Naive thymus-derived CD8-positive, alpha-beta T cell (primary cell): Measurements from ENCODE around the gene BPTF. TPM values are rescaled to one million over a fixed set of nuclear protein-coding genes. Genes with fewer than 3 reads are reported as not detected.
"Not testable (repeated sequence)": the region's sequence is repeated elsewhere in the genome, so short reads cannot be mapped to it uniquely, and the experiment has no call there.

Source experiments
- ATAC-seq, 2 donors: fragments of 150-1000 bp; cut with Tn5 transposase in 1 of 2; sonication (Bioruptor Pico), chemical (Tn5 transposase) in 1 of 2; 1 replicate in 1 of 2; 2 replicates in 1 of 2; pipeline ENCODE4 v1.10.0; 2021; ENCODE audit warnings: mild to moderate bottlenecking in 2 of 2, moderate library complexity in 2 of 2
- POLR2A ChIA-PET: fragments of 350-600 bp; sonication (Branson Sonifier 250); formaldehyde crosslinking; loops from one replicate; lab custom pipeline; 2021; ENCODE audit warnings: antibody characterized with exemption; lab: Charles Lee
- DNase-seq, 10 donors: peaks; one replicate each; pipeline versions ENCODE4 v3.0.0 to v3.0.0-alpha.2; 2020 to 2022
- H3K27ac Mint-ChIP-seq, 10 donors: one replicate each; pipeline ENCODE4 v1.8.0; 2020 to 2022; ENCODE audit warnings: mild to moderate bottlenecking in 10 of 10, mixed read lengths in 10 of 10, moderate library complexity in 4 of 10, inconsistent platforms in 1 of 10
- H3K27me3 Mint-ChIP-seq, 5 donors: one replicate each; pipeline ENCODE4 v1.8.0; 2021 to 2022; ENCODE audit warnings: mixed read lengths in 5 of 5
- H3K36me3 Mint-ChIP-seq, 3 donors: one replicate each; pipeline ENCODE4 v1.8.0; 2020 to 2022; ENCODE audit warnings: mixed read lengths in 3 of 3, mild to moderate bottlenecking in 2 of 3, inconsistent platforms in 1 of 3
- H3K4me1 Mint-ChIP-seq, 4 donors: one replicate each; pipeline ENCODE4 v1.8.0; 2021 to 2022; ENCODE audit warnings: mixed read lengths in 4 of 4
- H3K4me3 Mint-ChIP-seq, 10 donors: one replicate each; pipeline ENCODE4 v1.8.0; 2020 to 2022; ENCODE audit warnings: mild to moderate bottlenecking in 10 of 10, mixed read lengths in 10 of 10, moderate library complexity in 6 of 10, inconsistent platforms in 1 of 10
- H3K9me3 Mint-ChIP-seq, 9 donors: one replicate each; pipeline ENCODE4 v1.8.0; 2020 to 2022; ENCODE audit warnings: mixed read lengths in 9 of 9, mild to moderate bottlenecking in 3 of 9, inconsistent platforms in 1 of 9, moderate library complexity in 1 of 9
- polyA plus RNA-seq, 3 donors: library from polyadenylated mRNA; unstranded; fragments of 300-500 nt; fragmentation: Illumina TruSeq; gene quantifications; one replicate each; pipeline ENCODE4 v1.2.3, GENCODE V29; 2021
- total RNA-seq, 8 experiments: library from RNA in 2 of 8; stranded (reverse) in 2 of 8; gene quantifications; one replicate each; pipeline ENCODE4 v1.2.3 and lab custom pipeline; 2021 to 2026

Gene BPTF
- total and polyA plus RNA-seq, 5 experiments from 2014 or later, result 9.9 to 194 (median 18.8) TPM

- peaks cover 0 to 16% (median 10%) of the 10 kb centered on the region in 5 donors for H3K27me3 Mint-ChIP-seq
- ATAC-seq (peak in 1 of 2 donors; percentile 44), DNase-seq (peak in 1 of 10 donors; percentile 25)
- peak overlapping the region in 1 of 10 donors; percentile 42 for H3K4me3 Mint-ChIP-seq
- peaks cover 0 to 31% (median 0%) of the 10 kb centered on the region in 4 donors for H3K4me1 Mint-ChIP-seq
- POLR2A ChIA-PET, result interaction anchor here (0.6 to 1.1 kb wide), 3 partner anchors 10 to 58 kb away, joined by 3 to 5 read pairs (median 3); no protein-coding TSS in a partner anchor
- no peaks in the 10 kb centered on the region for H3K9me3 Mint-ChIP-seq
- peak overlapping the region in 1 of 10 donors; percentile 54 for H3K27ac Mint-ChIP-seq
- no peaks in the 10 kb centered on the region for H3K36me3 Mint-ChIP-seq
These were observed 6.9 kb upstream of the BPTF start for GRCh38 chr17:67818110-67819002.

DNA sequence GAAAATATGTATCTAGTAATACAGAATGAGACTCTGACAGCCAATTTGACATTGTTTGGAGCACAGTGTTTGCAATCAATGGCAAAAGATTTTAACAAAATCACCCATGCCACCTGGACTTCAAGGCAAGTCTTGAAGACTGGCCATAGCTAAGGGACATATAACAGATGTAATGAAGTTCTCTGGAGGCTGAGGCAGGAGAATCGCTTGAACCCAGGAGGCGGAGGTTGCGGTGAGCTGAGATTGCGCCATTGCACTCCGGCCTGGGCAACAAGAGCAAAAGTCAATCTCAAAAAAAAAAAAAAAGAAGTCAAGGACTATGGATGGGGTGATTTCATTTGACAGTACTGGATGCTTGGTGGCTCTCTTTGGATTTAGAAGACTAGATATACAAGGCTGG, 5.6 kb upstream of the BPTF start:
- Mint-ChIP-seq H3K4me1 (peaks cover 0 to 30% (median 2%) of the 10 kb centered on the region in 4 donors), H3K36me3 (no peaks in the 10 kb centered on the region), H3K27ac (no peak overlapping the region), H3K4me3 (no peak overlapping the region), H3K27me3 (peaks cover 0 to 11% (median 7%) of the 10 kb centered on the region in 5 donors), H3K9me3 (no peaks in the 10 kb centered on the region)
- POLR2A ChIA-PET, result no interaction called here
- DNase-seq (no peak), ATAC-seq (no peak)

DNA sequence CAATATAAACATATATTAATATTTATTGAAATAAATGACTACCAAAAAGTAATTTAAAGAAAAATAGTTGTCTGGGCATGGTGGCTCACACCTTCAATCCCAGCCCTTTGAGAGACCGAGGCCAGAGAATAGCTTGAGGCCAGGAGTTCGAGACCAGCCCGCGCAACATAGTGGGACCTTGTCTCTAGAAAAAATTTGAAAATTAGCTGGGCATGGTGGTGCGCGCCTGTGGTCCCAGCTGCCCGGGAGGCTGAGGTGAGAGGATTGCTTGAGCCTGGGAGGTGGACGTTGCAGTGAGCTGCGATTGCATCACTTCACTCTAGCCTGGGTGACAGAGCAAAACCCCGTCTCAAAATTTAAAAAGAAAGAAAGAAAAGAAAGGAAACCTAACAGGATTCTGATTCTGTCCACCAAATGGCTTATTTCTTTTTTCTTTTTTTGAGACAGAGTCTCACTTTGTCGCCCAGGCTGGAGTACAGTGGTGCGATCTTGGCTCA, 3.4 kb upstream of the BPTF start:
- Mint-ChIP-seq H3K27me3 (no peaks in the 10 kb centered on the region), H3K9me3 (no peaks in the 10 kb centered on the region), H3K4me3 (no peak overlapping the region), H3K4me1 (peaks cover under 1 to 27% (median 5%) of the 10 kb centered on the region in 4 donors), H3K36me3 (peaks cover 0 to 1% (median 0%) of the 10 kb centered on the region in 3 donors), H3K27ac (no peak overlapping the region)
- DNase-seq (no peak), ATAC-seq (no peak)
- POLR2A ChIA-PET, result interaction anchor here (0.7 to 0.9 kb wide), 2 partner anchors 11 to 12 kb away, joined by 3 to 6 read pairs; no protein-coding TSS in a partner anchor

- not testable (repeated sequence) for H3K36me3 Mint-ChIP-seq, H3K9me3 Mint-ChIP-seq, H3K27me3 Mint-ChIP-seq
- POLR2A ChIA-PET, result interaction anchor here (0.7 to 3.3 kb wide), 2 partner anchors 108 to 210 kb away, joined by 3 to 23 read pairs; partner anchors contain the start of genes KPNA2 and NOL11
- Mint-ChIP-seq H3K4me1 (peaks cover 16 to 56% (median 39%) of the 10 kb centered on the region in 4 donors), H3K27ac (peak overlapping the region; percentile 95 to 100 (median 99)), H3K4me3 (peak overlapping the region; percentile 93 to 99 (median 98))
- ATAC-seq (peak; percentile 71 to 81), DNase-seq (peak; percentile 49 to 91 (median 78))
These were observed 611 bp downstream of the BPTF start for GRCh38 chr17:67825627-67826601.

- H3K9me3 Mint-ChIP-seq, result no peaks in the 10 kb centered on the region
- H3K27ac Mint-ChIP-seq, result peak overlapping the region in 5 of 10 donors; percentile 55 to 81 (median 70)
- POLR2A ChIA-PET, result interaction anchor here (0.8 to 1.2 kb wide), 2 partner anchors 9 to 11 kb away, joined by 3 to 4 read pairs; no protein-coding TSS in a partner anchor
- peak overlapping the region; percentile 53 to 99 (median 95) for H3K4me3 Mint-ChIP-seq
- H3K4me1 Mint-ChIP-seq, result peaks cover 23 to 76% (median 65%) of the 10 kb centered on the region in 4 donors
- no peak for ATAC-seq
- no peaks in the 10 kb centered on the region for H3K27me3 Mint-ChIP-seq
- peak in 6 of 10 donors; percentile 8 to 27 (median 17) for DNase-seq
- H3K36me3 Mint-ChIP-seq, result peaks cover 0 to 15% (median 4%) of the 10 kb centered on the region in 3 donors
These were observed 4.0 kb downstream of the BPTF start for GRCh38 chr17:67829331-67829730.

GRCh38 chr17:67830440-67830839, 5.1 kb downstream of the BPTF start:
- H3K27ac Mint-ChIP-seq, result peak overlapping the region in 7 of 10 donors; percentile 3 to 84 (median 42)
- H3K4me1 Mint-ChIP-seq, result peaks cover 26 to 83% (median 73%) of the 10 kb centered on the region in 4 donors
- peak overlapping the region in 9 of 10 donors; percentile 20 to 71 (median 39) for H3K4me3 Mint-ChIP-seq
- ATAC-seq, result no peak
- peaks cover 0 to 15% (median 4%) of the 10 kb centered on the region in 3 donors for H3K36me3 Mint-ChIP-seq
- H3K9me3 Mint-ChIP-seq, result no peaks in the 10 kb centered on the region
- no peaks in the 10 kb centered on the region for H3K27me3 Mint-ChIP-seq
- POLR2A ChIA-PET, result interaction anchor here (0.6 kb wide), 1 partner anchor 465 kb away, joined by 4 read pairs; no protein-coding TSS in a partner anchor
- no peak for DNase-seq

DNA sequence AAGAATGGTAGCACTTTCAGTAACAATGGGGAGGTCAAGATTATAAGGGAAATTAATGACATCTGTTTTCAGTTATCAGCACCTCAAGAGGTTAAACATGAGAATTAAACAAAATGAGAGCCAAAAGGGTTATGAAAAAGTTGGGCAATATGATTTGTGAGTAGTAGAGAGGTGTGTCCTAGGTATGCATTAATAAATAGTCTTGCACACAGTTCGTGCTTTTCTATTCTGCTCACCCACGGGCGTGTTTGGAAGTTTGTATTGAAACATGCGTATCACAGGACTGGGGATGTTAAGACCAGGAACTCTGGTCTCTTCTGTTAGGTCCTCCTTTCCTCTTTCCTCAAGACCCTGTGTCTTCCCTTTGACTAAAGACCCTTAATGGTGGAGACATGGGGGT, 6.0 kb downstream of the BPTF start:
- Mint-ChIP-seq H3K27ac (peak overlapping the region in 4 of 10 donors; percentile 3 to 81 (median 36)), H3K4me3 (peak overlapping the region in 4 of 10 donors; percentile 15 to 50 (median 37)), H3K9me3 (no peaks in the 10 kb centered on the region), H3K4me1 (peaks cover 27 to 91% (median 81%) of the 10 kb centered on the region in 4 donors), H3K36me3 (peaks cover 0 to 15% (median 4%) of the 10 kb centered on the region in 3 donors), H3K27me3 (no peaks in the 10 kb centered on the region)
- no peak for ATAC-seq
- no peak for DNase-seq
- POLR2A ChIA-PET, result no interaction called here

- POLR2A ChIA-PET, result interaction anchor here (0.9 kb wide), 1 partner anchor 11 kb away, joined by 6 read pairs; no protein-coding TSS in a partner anchor
- H3K4me3 Mint-ChIP-seq, result peak overlapping the region in 4 of 10 donors; percentile 8 to 18 (median 9)
- no peak for ATAC-seq
- peak overlapping the region in 2 of 10 donors; percentile 9 to 62 for H3K27ac Mint-ChIP-seq
- no peaks in the 10 kb centered on the region for H3K27me3 Mint-ChIP-seq
- peaks cover 0 to 15% (median 0%) of the 10 kb centered on the region in 3 donors for H3K36me3 Mint-ChIP-seq
- peaks cover 35 to 92% (median 85%) of the 10 kb centered on the region in 4 donors for H3K4me1 Mint-ChIP-seq
- DNase-seq, result no peak
- H3K9me3 Mint-ChIP-seq, result no peaks in the 10 kb centered on the region
These were observed 7.8 kb downstream of the BPTF start for GRCh38 chr17:67833134-67833533.

GRCh38 chr17:67833946-67834631, 8.8 kb downstream of the BPTF start:
- POLR2A ChIA-PET, result no interaction called here
- H3K27ac Mint-ChIP-seq, result peak overlapping the region in 7 of 10 donors; percentile 9 to 77 (median 39)
- DNase-seq, result no peak
- peaks cover 34 to 92% (median 81%) of the 10 kb centered on the region in 4 donors for H3K4me1 Mint-ChIP-seq
- ATAC-seq, result no peak
- H3K36me3 Mint-ChIP-seq, result peaks cover 0 to 15% (median 0%) of the 10 kb centered on the region in 3 donors
- H3K4me3 Mint-ChIP-seq, result peak overlapping the region in 6 of 10 donors; percentile 1 to 45 (median 18)
- no peaks in the 10 kb centered on the region for H3K9me3 Mint-ChIP-seq
- no peaks in the 10 kb centered on the region for H3K27me3 Mint-ChIP-seq

DNA sequence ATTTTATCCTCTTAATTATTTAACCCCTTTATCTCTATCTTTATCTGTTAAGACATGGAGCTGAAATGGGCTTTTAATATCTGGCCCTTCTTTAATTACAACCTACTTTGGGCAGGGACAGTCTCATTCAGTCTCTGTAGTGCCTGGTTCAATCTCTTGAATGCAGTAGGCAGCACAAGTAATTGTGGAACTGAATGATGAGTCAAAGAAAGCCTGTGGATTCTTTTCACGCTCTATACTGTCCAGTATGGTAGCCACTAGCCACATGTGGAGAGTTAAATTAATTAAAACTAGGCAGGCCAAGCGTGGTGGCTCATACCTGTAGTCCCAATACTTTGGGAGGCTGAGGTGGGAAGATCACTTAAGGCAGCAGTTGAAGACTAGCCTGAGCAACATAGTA, 9.3 kb downstream of the BPTF start:
- H3K27ac Mint-ChIP-seq, result peak overlapping the region in 7 of 10 donors; percentile 9 to 77 (median 15)
- H3K4me3 Mint-ChIP-seq, result peak overlapping the region in 4 of 10 donors; percentile 4 to 33 (median 6)
- POLR2A ChIA-PET, result interaction anchor here (0.6 kb wide), 1 partner anchor 74 kb away, joined by 3 read pairs; no protein-coding TSS in a partner anchor
- peaks cover 0 to 15% (median 0%) of the 10 kb centered on the region in 3 donors for H3K36me3 Mint-ChIP-seq
- peaks cover 34 to 92% (median 78%) of the 10 kb centered on the region in 4 donors for H3K4me1 Mint-ChIP-seq
- no peaks in the 10 kb centered on the region for H3K27me3 Mint-ChIP-seq
- ATAC-seq, result no peak
- no peak for DNase-seq
- H3K9me3 Mint-ChIP-seq, result no peaks in the 10 kb centered on the region
